NT2/D1 (cell line): ENCODE measurements around the gene ZNF750.

ENCODE experiments used
- YY1 ChIP-seq: IDR thresholded peaks from 2 replicates; pipeline ENCODE4 v1.6.1; 2011; ENCODE audit not compliant: insufficient read length, insufficient read depth
- ZNF274 ChIP-seq: IDR thresholded peaks from 2 replicates; pipeline ENCODE4 v1.6.1; 2011; ENCODE audit warnings: mild to moderate bottlenecking, low read depth, low read length

DNA sequence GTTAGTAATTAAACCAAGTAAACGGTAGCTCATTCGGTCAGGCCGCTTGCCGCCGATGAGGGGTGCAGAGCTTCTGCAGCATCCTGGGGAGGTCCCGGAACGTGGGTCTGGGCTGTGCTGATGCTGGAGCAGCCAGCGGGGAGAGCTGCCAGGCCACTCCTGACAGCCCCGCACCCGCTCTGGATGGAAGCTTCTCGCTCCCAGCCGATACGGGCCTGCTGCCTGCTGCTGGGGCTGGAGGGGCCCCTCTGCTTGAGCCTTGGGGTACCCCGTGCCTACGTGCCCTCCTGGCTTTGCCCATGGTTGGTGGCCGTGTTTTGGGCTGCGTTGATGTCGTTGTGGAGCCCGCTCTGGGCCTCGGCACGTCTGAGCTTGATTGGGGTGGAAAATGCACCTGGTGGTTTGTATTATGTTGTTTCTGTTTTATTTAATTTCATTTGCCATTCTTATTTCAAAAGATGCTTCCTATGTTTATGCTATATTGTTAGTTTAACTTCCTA, 41.6 kb upstream of the ZNF750 start:
- no peak for TF ChIP-seq ZNF274
- TF ChIP-seq YY1: no peak
